Measurements from ENCODE around the gene CLEC7A. TPM values are rescaled to one million over a fixed set of nuclear protein-coding genes. Genes with fewer than 3 reads are reported as not detected.

The CLEC7A gene
- total RNA-seq, 1 experiment from 2014 or later = not detected

DNA sequence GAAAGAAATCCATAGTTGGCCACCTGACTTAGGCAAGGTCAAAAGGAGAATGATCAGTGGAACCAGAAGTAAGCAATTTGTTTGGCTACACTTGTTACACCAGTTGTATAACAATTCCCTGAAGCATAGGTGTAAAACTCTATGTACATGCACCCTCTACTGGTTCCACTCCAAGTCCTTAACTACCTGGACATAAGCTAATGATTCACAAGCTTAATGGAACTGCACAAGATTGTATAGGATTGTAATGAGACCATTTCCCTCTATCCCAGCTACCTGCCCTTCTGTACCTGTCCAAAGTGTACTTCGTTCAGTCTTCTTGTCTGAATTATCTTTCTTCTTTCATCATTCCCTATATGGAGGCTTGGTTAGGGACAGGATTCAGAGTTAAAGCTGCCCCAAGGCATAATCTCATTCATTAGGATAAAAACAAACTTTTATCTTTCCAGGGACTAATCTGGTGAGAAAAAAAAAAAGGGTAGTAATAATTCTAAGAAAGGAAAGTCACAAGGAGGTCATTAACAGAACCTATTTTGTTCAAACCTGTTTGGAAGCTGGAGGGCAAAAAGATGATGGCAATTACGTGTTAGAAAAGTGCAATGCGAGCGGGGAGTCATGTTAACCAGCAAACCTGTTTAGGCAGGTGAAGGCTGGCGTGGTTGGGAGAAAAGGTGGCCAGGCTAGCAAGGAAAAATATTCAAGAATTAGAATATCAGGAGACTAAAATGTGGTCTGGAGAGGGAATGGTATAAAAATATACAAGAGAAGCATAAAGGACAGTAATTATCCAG, 46.0 kb upstream of the CLEC7A start:
- no peak overlapping the region for H2AK5ac ChIP-seq (ENCODE audit: insufficient read length, low read length)
- no peak overlapping the region for H3K14ac ChIP-seq (ENCODE audit: insufficient read depth, low read length)
- no peak overlapping the region for H2AFZ ChIP-seq (ENCODE audit: low read length)
- H3K4me1 ChIP-seq (ENCODE audit: insufficient read depth, low read length) = no peaks in the 10 kb centered on the region
- H3T11ph ChIP-seq (ENCODE audit: low read length) = no peak overlapping the region
- Mint-ChIP-seq H3K27me3 (ENCODE audit: low read depth) (no peaks in the 10 kb centered on the region), H3K4me3 (no peak overlapping the region), H3K27ac (no peak overlapping the region), H3K36me3 (ENCODE audit: insufficient read depth in 1 of 3, low read depth in 3 of 3) (no peaks in the 10 kb centered on the region), H3K4me1 (no peaks in the 10 kb centered on the region; a peak in 1 of 4 replicates), H3K9me3 (no peaks in the 10 kb centered on the region)
- no peaks in the 10 kb centered on the region for H3K79me2 ChIP-seq (ENCODE audit: insufficient read depth, low read length)
- H4K8ac ChIP-seq (replicated peaks; ENCODE audit: insufficient read length, low read depth, low read length) = no peak overlapping the region
- TF ChIP-seq, protein P1, sequence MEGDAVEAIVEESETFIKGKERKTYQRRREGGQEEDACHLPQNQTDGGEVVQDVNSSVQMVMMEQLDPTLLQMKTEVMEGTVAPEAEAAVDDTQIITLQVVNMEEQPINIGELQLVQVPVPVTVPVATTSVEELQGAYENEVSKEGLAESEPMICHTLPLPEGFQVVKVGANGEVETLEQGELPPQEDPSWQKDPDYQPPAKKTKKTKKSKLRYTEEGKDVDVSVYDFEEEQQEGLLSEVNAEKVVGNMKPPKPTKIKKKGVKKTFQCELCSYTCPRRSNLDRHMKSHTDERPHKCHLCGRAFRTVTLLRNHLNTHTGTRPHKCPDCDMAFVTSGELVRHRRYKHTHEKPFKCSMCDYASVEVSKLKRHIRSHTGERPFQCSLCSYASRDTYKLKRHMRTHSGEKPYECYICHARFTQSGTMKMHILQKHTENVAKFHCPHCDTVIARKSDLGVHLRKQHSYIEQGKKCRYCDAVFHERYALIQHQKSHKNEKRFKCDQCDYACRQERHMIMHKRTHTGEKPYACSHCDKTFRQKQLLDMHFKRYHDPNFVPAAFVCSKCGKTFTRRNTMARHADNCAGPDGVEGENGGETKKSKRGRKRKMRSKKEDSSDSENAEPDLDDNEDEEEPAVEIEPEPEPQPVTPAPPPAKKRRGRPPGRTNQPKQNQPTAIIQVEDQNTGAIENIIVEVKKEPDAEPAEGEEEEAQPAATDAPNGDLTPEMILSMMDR (conservative IDR thresholded peaks at IDR 0.05) = no peak
- no peak overlapping the region for H2BK20ac ChIP-seq (ENCODE audit: low read depth, low read length, poor library complexity, severe bottlenecking)
- no peak overlapping the region for H3K56ac ChIP-seq (ENCODE audit: insufficient read length, low read depth, low read length)
- no peaks in the 10 kb centered on the region for H3K23me2 ChIP-seq (ENCODE audit: insufficient read length, low read depth, low read length, poor library complexity, severe bottlenecking)
- no peak overlapping the region for H4K91ac ChIP-seq (ENCODE audit: insufficient read length, low read depth, low read length)
- no peaks in the 10 kb centered on the region for H3K9me3 ChIP-seq (ENCODE audit: control insufficient read depth, low read depth, low read length)
- no peak overlapping the region for H3K4ac ChIP-seq (ENCODE audit: low read depth, low read length)
- no peaks in the 10 kb centered on the region for H4K20me1 ChIP-seq (ENCODE audit: control insufficient read depth, insufficient read depth, insufficient read length)
- no peak overlapping the region for H3K4me2 ChIP-seq (ENCODE audit: insufficient read depth, insufficient read length, low read length)
- no peaks in the 10 kb centered on the region for H3K27me3 ChIP-seq (ENCODE audit: insufficient read depth, low read length)
- H4K5ac ChIP-seq (ENCODE audit: insufficient read length, low read depth, low read length) = no peak overlapping the region
- no peak overlapping the region for H3K27ac ChIP-seq (ENCODE audit: insufficient read length, low read depth, low read length)
- H3K23ac ChIP-seq (ENCODE audit: insufficient read length, low read depth, low read length) = no peak overlapping the region
- no CpG with 5 or more reads among the region's 5 CpGs for WGBS (ENCODE audit: extremely low coverage, insufficient read length, low lambda C conversion rate)
- no peaks in the 10 kb centered on the region for H3K79me1 ChIP-seq (ENCODE audit: insufficient read depth, low read depth, low read length, poor library complexity, severe bottlenecking)
- H3K18ac ChIP-seq (ENCODE audit: insufficient read length, low read depth, low read length) = no peak overlapping the region
- no peak overlapping the region for H2BK5ac ChIP-seq (ENCODE audit: insufficient read length, low read length)
- H2BK12ac ChIP-seq (ENCODE audit: insufficient read length, low read depth, low read length) = no peak overlapping the region
- DNase-seq = no peak
- H2BK120ac ChIP-seq (ENCODE audit: low read depth, low read length, poor library complexity, severe bottlenecking) = no peak overlapping the region
- H3K9ac ChIP-seq (ENCODE audit: extremely low read depth, insufficient read length, low read length) = no peak overlapping the region
- H2BK15ac ChIP-seq (ENCODE audit: low read depth, low read length) = no peak overlapping the region
